Suprapubic skin (tissue), 4 donors: ENCODE measurements around the gene AHNAK2. TPM values are rescaled to one million over a fixed set of nuclear protein-coding genes. Genes with fewer than 3 reads are reported as not detected.
A peak's percentile ranks its signal among the peaks of the same experiment; 100 is the strongest.

Experiments used
- DNase-seq, 2 donors: peaks; one replicate each; pipeline ENCODE4 v3.0.0-alpha.2; 2019; ENCODE audit warnings: low spot score in 2 of 2
- H3K27ac ChIP-seq: fragments of 200-600 bp; sonication (generic); one replicate; pipeline ENCODE4 v1.5.1; 2019
- H3K27me3 ChIP-seq: fragments of 200-600 bp; sonication (generic); one replicate; pipeline ENCODE4 v1.5.1; 2019
- H3K36me3 ChIP-seq: fragments of 200-600 bp; sonication (generic); one replicate; pipeline ENCODE4 v1.5.1; 2019
- H3K4me1 ChIP-seq: fragments of 200-600 bp; sonication (generic); one replicate; pipeline ENCODE4 v1.5.1; 2019
- H3K4me3 ChIP-seq: fragments of 200-600 bp; sonication (generic); one replicate; pipeline ENCODE4 v1.5.1; 2019; ENCODE audit warnings: mild to moderate bottlenecking
- H3K9me3 ChIP-seq: fragments of 200-600 bp; sonication (generic); one replicate; pipeline ENCODE4 v1.5.1; 2019
- EP300 ChIP-seq: sonication (generic); formaldehyde crosslinking; IDR thresholded peaks from one replicate; pipeline ENCODE4 v1.6.1; 2017; ENCODE audit warnings: antibody characterized with exemption
- POLR2A ChIP-seq, 2 donors: fragments of 450-650 bp; IDR thresholded peaks; one replicate each; pipeline ENCODE4 v1.6.1; 2017; ENCODE audit warnings: antibody characterized with exemption in 2 of 2, mild to moderate bottlenecking in 2 of 2, moderate library complexity in 2 of 2
- POLR2AphosphoS5 ChIP-seq, 3 donors: sonication (generic); formaldehyde crosslinking; IDR thresholded peaks; one replicate each; pipeline ENCODE4 v1.6.1; 2017; ENCODE audit warnings: antibody characterized with exemption in 3 of 3
- WGBS: methylation state at CpG from one replicate; pipeline ENCODE4 v1.1.5; 2018; 5-methylcytosine and 5-hydroxymethylcytosine counted together
- total RNA-seq, 4 donors: library from RNA; depleted of rRNA; stranded (reverse); fragments of >200 nt; gene quantifications; one replicate each; pipeline ENCODE4 v1.1.0, GENCODE V29; 2016
- TF ChIP-seq, protein P1 (sequence below), 2 donors: fragments of 200-600 bp in 1 of 2; fragments of 450-650 bp in 1 of 2; sonication (generic) in 1 of 2; IDR thresholded peaks; one replicate each; pipeline ENCODE4 v1.5.1; 2016 to 2019; ENCODE audit warnings: antibody characterized with exemption in 2 of 2, mild to moderate bottlenecking in 1 of 2, moderate library complexity in 1 of 2

Gene AHNAK2
- total RNA-seq, 4 donors from 2014 or later: 829 to 975 (median 858) TPM

DNA sequence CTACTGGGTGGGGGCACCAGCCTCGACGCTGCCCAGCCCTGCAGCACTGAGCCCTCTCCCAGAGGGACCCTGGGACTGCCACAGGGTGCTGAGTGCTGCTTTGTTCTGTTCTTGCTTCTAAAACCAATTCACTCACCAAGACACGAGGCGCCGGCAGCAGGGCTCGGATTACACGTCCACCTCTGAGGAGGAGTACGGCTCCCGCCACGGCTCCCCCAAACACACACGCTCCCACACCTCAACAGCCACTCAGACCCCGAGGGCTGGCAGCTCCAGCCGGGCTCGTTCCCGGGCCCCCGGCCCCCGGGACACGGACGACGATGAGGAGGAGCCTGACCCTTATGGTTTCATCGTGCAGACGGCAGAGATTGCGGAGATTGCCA lies 88.8 kb downstream of the AHNAK2 start:
- H3K27me3 ChIP-seq: no peaks in the 10 kb centered on the region
- no peak for DNase-seq
- no peaks in the 10 kb centered on the region for H3K9me3 ChIP-seq
- H3K4me1 ChIP-seq: peaks cover 3% of the 10 kb centered on the region
- H3K4me3 ChIP-seq: no peak overlapping the region
- no peak overlapping the region for H3K27ac ChIP-seq
- WGBS: 94% methylated on average over 19 of the region's 23 CpGs
- H3K36me3 ChIP-seq: peaks cover 50% of the 10 kb centered on the region
- no peak for TF ChIP-seq EP300
- no peak for TF ChIP-seq POLR2AphosphoS5 (IDR thresholded peaks at IDR 0.05)
- TF ChIP-seq POLR2A (IDR thresholded peaks at IDR 0.05): no peak
- TF ChIP-seq, protein P1, sequence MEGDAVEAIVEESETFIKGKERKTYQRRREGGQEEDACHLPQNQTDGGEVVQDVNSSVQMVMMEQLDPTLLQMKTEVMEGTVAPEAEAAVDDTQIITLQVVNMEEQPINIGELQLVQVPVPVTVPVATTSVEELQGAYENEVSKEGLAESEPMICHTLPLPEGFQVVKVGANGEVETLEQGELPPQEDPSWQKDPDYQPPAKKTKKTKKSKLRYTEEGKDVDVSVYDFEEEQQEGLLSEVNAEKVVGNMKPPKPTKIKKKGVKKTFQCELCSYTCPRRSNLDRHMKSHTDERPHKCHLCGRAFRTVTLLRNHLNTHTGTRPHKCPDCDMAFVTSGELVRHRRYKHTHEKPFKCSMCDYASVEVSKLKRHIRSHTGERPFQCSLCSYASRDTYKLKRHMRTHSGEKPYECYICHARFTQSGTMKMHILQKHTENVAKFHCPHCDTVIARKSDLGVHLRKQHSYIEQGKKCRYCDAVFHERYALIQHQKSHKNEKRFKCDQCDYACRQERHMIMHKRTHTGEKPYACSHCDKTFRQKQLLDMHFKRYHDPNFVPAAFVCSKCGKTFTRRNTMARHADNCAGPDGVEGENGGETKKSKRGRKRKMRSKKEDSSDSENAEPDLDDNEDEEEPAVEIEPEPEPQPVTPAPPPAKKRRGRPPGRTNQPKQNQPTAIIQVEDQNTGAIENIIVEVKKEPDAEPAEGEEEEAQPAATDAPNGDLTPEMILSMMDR (IDR thresholded peaks at IDR 0.05): no peak

DNA sequence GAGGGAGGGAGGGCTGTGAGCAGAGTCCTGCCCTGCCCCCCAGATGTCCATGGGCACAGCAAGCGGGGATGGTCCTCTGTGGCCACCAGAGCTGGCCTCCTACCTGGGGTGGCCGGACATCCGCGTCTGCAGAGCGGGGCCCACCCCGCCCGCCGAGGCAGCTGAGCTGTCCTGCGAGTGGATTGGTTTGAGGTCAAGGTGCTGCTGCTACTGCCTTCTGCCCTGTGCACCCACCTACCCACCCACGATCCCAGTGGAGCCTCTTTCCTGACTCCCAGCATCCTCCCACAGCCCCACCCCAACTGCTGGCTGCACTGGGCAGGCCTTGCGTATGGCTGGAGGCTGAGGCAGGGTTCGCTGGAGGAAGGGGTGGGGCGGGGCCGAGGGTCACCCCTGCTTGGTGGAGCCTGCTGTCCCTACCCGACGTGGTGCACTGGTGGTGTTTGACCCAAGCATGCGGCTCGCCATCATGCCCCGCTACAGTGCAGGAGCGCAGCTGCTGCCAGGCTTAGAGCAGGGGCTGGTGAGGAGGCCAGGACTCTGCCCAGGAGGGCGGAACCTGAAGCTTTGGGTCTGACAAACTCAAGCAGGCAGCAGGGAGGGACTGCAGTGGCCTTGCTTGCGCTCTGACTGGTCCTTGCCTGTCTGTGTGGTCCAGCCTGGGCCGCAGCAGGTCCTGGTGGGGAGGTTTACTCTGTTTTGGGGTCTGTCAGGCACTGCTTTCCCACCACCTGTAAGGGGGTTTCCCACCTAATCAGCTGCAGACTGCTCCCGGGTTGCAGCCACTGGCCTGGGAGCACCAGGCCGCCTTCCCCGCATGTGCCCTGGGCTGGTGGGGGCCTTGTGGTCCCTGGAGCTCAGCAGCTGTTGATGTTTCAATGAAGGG lies 89.4 kb downstream of the AHNAK2 start:
- no peak for DNase-seq
- Histone ChIP-seq H3K36me3 (peaks cover 50% of the 10 kb centered on the region), H3K4me3 (no peak overlapping the region), H3K27ac (no peak overlapping the region), H3K27me3 (no peaks in the 10 kb centered on the region), H3K9me3 (no peaks in the 10 kb centered on the region), H3K4me1 (no peaks in the 10 kb centered on the region)
- WGBS: 82% methylated on average over 9 of the region's 26 CpGs
- no peak for TF ChIP-seq EP300
- no peak for TF ChIP-seq POLR2AphosphoS5 (IDR thresholded peaks at IDR 0.05)
- TF ChIP-seq POLR2A (IDR thresholded peaks at IDR 0.05): no peak
- TF ChIP-seq, protein P1 (IDR thresholded peaks at IDR 0.05): no peak

DNA sequence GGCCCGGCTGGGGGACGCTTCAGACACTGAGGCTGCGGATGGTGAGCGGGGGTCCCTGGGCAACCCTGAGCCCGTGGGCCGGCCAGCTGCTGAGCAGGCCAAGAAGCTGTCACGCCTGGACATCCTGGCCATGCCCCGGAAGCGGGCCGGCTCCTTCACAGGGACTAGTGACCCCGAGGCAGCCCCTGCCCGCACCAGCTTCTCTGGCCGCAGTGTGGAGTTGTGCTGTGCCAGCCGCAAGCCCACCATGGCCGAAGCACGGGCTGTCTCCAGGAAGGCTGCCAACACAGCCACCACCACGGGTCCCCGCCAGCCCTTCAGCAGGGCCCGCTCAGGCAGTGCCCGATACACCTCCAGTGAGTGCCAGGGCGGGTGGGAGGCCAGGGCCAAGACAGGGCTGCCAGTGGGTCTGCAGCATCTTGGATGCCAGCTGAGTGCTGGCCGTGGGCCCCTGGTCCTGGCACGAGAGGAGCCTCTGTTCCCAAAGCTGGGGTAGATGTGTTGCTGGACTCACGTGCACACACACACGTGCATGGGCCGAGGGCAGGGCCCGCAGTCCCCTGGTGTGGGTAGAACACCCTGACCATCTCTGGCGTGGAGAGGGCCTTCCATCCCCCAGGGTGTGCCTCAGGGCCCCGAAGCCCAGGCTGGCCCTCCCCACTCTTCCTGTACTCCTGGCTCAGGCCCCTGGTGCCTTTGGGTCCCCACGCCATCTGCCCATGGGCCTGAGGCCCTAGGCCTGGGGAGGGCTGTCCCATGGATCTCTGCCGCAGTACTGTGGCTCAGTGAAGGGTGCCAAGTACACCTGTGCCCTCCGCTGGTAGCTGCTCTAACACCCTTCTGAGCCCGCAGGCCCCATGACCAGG lies 90.3 kb downstream of the AHNAK2 start:
- TF ChIP-seq EP300 (no peak), POLR2AphosphoS5 (IDR thresholded peaks at IDR 0.05) (no peak), POLR2A (IDR thresholded peaks at IDR 0.05) (no peak)
- TF ChIP-seq, protein P1 (IDR thresholded peaks at IDR 0.05): no peak
- no peak overlapping the region for H3K27ac ChIP-seq
- no peaks in the 10 kb centered on the region for H3K27me3 ChIP-seq
- peak in 1 of 2 donors; percentile 62 for DNase-seq
- no peak overlapping the region for H3K4me3 ChIP-seq
- H3K4me1 ChIP-seq: peaks cover 2% of the 10 kb centered on the region
- H3K9me3 ChIP-seq: no peaks in the 10 kb centered on the region
- peaks cover 59% of the 10 kb centered on the region for H3K36me3 ChIP-seq
- WGBS: 96% methylated on average over 9 of the region's 33 CpGs

Other genes starting within 250 kb of the AHNAK2 start
- gene SIVA1, start 225.2 kb downstream of the AHNAK2 start, total RNA-seq: 100 to 1,000 TPM in 3 of 4 donors, 10 to 100 TPM in 1; 94.0 to 159 (median 142) TPM
- 10 to 100 TPM; 63.1 to 77.6 (median 70.4) TPM for gene AKT1, start 182.6 kb downstream of the AHNAK2 start, total RNA-seq
- gene ZBTB42, start 177.3 kb downstream of the AHNAK2 start, total RNA-seq: 1 to 10 TPM; 3.7 to 9.8 (median 7.8) TPM
- gene CEP170B, start 113.1 kb downstream of the AHNAK2 start, total RNA-seq: 10 to 100 TPM; 53.3 to 70.1 (median 60.4) TPM
- gene PLD4, start 53.5 kb downstream of the AHNAK2 start, total RNA-seq: under 1 TPM in 1 of 4 donors, not detected in 3; 0.16 TPM
- gene CLBA1, start 7.4 kb upstream of the AHNAK2 start, total RNA-seq: 10 to 100 TPM in 2 of 4 donors, 1 to 10 TPM in 2; 6.3 to 10.9 (median 9.1) TPM
- 10 to 100 TPM; 27.7 to 38.6 (median 35.8) TPM for gene CDCA4, start 42.7 kb upstream of the AHNAK2 start, total RNA-seq
- gene GPR132, start 87.1 kb upstream of the AHNAK2 start, total RNA-seq: 1 to 10 TPM in 2 of 4 donors, under 1 TPM in 2; 0.95 to 2.7 (median 1.3) TPM
- gene JAG2, start 190.4 kb upstream of the AHNAK2 start, total RNA-seq: 10 to 100 TPM; 47.4 to 75.4 (median 67.2) TPM
- gene NUDT14, start 202.9 kb upstream of the AHNAK2 start, total RNA-seq: 10 to 100 TPM; 14.6 to 22.2 (median 19.8) TPM